Ramos (cell line): ENCODE measurements around the gene CYBA.
"Not testable (repeated sequence)": the region's sequence is repeated elsewhere in the genome, so short reads cannot be mapped to it uniquely, and the experiment has no call there.

Experiments used
- in situ Hi-C: fragments of 300-500 bp; cut with MboI; formaldehyde crosslinking; loops from one replicate; pipeline ENCODE4 v1.14.3; 2022; ENCODE audit warnings: low sequenced_read_pairs; ENCODE audit not compliant: unreplicated experiment

The CYBA gene

GRCh38 chr16:88686439-88687253 is 35.8 kb upstream of the CYBA start, which contains the start of gene SNAI3:
Gene SNAI3, minus strand, starts transcription at chr16:88686507. Its CDS starts 101 bp downstream, at chr16:88686406.
- in situ Hi-C loops, result no loop called here

- in situ Hi-C loops, result no loop called here
These were observed 35.2 kb upstream of the CYBA start for GRCh38 chr16:88686062-88686438.

- in situ Hi-C loops, result no loop called here
These were observed 34.6 kb upstream of the CYBA start for GRCh38 chr16:88685156-88686061.

GRCh38 chr16:88684569-88685155 is 33.8 kb upstream of the CYBA start:
- in situ Hi-C loops, result no loop called here

- in situ Hi-C loops, result no loop called here
These were observed 31.0 kb upstream of the CYBA start for GRCh38 chr16:88681709-88682451.

GRCh38 chr16:88681084-88681680 is 30.3 kb upstream of the CYBA start:
- in situ Hi-C loops, result no loop called here

GRCh38 chr16:88680554-88681083 is 29.8 kb upstream of the CYBA start:
- in situ Hi-C loops, result no loop called here

- in situ Hi-C loops, result no loop called here
These were observed 27.5 kb upstream of the CYBA start for GRCh38 chr16:88678224-88678979.

- in situ Hi-C loops, result no loop called here
These were observed 26.9 kb upstream of the CYBA start for GRCh38 chr16:88677721-88678120.

- in situ Hi-C loops, result no loop called here
These were observed 25.8 kb upstream of the CYBA start for GRCh38 chr16:88676502-88677242.

GRCh38 chr16:88673716-88674379 is 23.0 kb upstream of the CYBA start:
- in situ Hi-C loops, result no loop called here

GRCh38 chr16:88672776-88673175 is 21.9 kb upstream of the CYBA start:
- in situ Hi-C loops, result no loop called here

GRCh38 chr16:88671806-88672205 is 21.0 kb upstream of the CYBA start:
- in situ Hi-C loops, result no loop called here

- in situ Hi-C loops, result no loop called here
These were observed 19.1 kb upstream of the CYBA start for GRCh38 chr16:88669980-88670379.

GRCh38 chr16:88669493-88669892 is 18.6 kb upstream of the CYBA start:
- in situ Hi-C loops, result not testable (repeated sequence)

- in situ Hi-C loops, result no loop called here
These were observed 16.6 kb upstream of the CYBA start for GRCh38 chr16:88667461-88667860.

- in situ Hi-C loops, result no loop called here
These were observed 14.7 kb upstream of the CYBA start for GRCh38 chr16:88665570-88665969.

GRCh38 chr16:88665148-88665547 is 14.3 kb upstream of the CYBA start:
- in situ Hi-C loops, result no loop called here
